Hepatocyte (in vitro differentiated cells): ENCODE measurements around the gene SLC48A1. TPM values are rescaled to one million over a fixed set of nuclear protein-coding genes. Genes with fewer than 3 reads are reported as not detected.
A peak's percentile ranks its signal among the peaks of the same experiment; 100 is the strongest.

Experiments
- DNase-seq: peaks from one replicate; pipeline ENCODE4 v3.0.0-alpha.2; 2016; ENCODE audit warnings: low spot score
- H2AFZ ChIP-seq: fragments of 200-600 bp; sonication (generic); 2 replicates; pipeline ENCODE4 v1.6.0; 2016; ENCODE audit warnings: antibody characterized with exemption, mild to moderate bottlenecking
- H3K27ac ChIP-seq: fragments of 200-600 bp; sonication (generic); 2 replicates; pipeline ENCODE4 v1.5.1; 2016; ENCODE audit warnings: mild to moderate bottlenecking
- H3K27me3 ChIP-seq: fragments of 200-600 bp; sonication (generic); 2 replicates; pipeline ENCODE4 v1.6.1; 2016
- H3K36me3 ChIP-seq: fragments of 200-600 bp; sonication (generic); replicated peaks from 2 replicates; pipeline ENCODE4 v1.5.1; 2016; ENCODE audit warnings: low read depth; ENCODE audit not compliant: insufficient read depth
- H3K4me1 ChIP-seq: fragments of 200-600 bp; sonication (generic); 2 replicates; pipeline ENCODE4 v1.5.1; 2016; ENCODE audit warnings: mild to moderate bottlenecking, moderate library complexity; ENCODE audit not compliant: insufficient read depth
- H3K4me2 ChIP-seq: fragments of 200-600 bp; sonication (generic); 2 replicates; pipeline ENCODE4 v1.6.0; 2016
- H3K4me3 ChIP-seq: fragments of 200-600 bp; sonication (generic); 2 replicates; pipeline ENCODE4 v1.5.1; 2016; ENCODE audit warnings: mild to moderate bottlenecking
- H3K79me2 ChIP-seq: fragments of 200-600 bp; sonication (generic); 2 replicates; pipeline ENCODE4 v1.6.0; 2017; ENCODE audit warnings: mild to moderate bottlenecking
- H3K9me2 ChIP-seq: fragments of 200-600 bp; sonication (generic); replicated peaks from 2 replicates; pipeline ENCODE4 v1.6.0; 2017; ENCODE audit warnings: mild to moderate bottlenecking; ENCODE audit not compliant: insufficient read depth
- H3K9me3 ChIP-seq: fragments of 200-600 bp; sonication (generic); 2 replicates; pipeline ENCODE4 v1.5.1; 2016; ENCODE audit warnings: low read depth, mild to moderate bottlenecking
- H4K20me1 ChIP-seq: fragments of 200-600 bp; sonication (generic); 2 replicates; pipeline ENCODE4 v1.6.0; 2016; ENCODE audit warnings: mild to moderate bottlenecking; ENCODE audit not compliant: insufficient read depth, poor library complexity, severe bottlenecking
- CTCF ChIP-seq: fragments of 200-600 bp; sonication (generic); IDR thresholded peaks from 2 replicates; pipeline ENCODE4 v1.5.1; 2016; ENCODE audit warnings: antibody characterized with exemption, mild to moderate bottlenecking; ENCODE audit not compliant: poor library complexity
- EZH2 ChIP-seq: fragments of 200-600 bp; sonication (generic); IDR thresholded peaks from 2 replicates; pipeline ENCODE4 v1.6.1; 2016; ENCODE audit warnings: antibody characterized with exemption, mild to moderate bottlenecking, borderline replicate concordance
- EZH2phosphoT487 ChIP-seq: fragments of 200-600 bp; sonication (generic); IDR thresholded peaks from one replicate; pipeline ENCODE4 v1.6.1; 2018; ENCODE audit warnings: antibody characterized with exemption, mild to moderate bottlenecking, low read depth, moderate library complexity; ENCODE audit not compliant: unreplicated experiment, severe bottlenecking
- WGBS: methylation state at CpG from one replicate; pipeline ENCODE4 v1.1.6; 2016; ENCODE audit warnings: low lambda C conversion rate; ENCODE audit errors: missing lambda C conversion rate; 5-methylcytosine and 5-hydroxymethylcytosine counted together
- polyA plus RNA-seq: library from polyadenylated mRNA; unstranded; fragments of >200 nt; fragmentation: Nextera tagmentation; extraction: Ambion mirVana; gene quantifications from 2 replicates; pipeline ENCODE4 v1.2.1, GENCODE V29; 2016
- total RNA-seq: library from RNA; depleted of rRNA; stranded (reverse); fragments of >200 nt; gene quantifications from 2 replicates; pipeline ENCODE4 v1.2.3, GENCODE V29; 2014

SLC48A1 gene
- total and polyA plus RNA-seq, 2 experiments from 2014 or later: 11.2 to 22.6 TPM

GRCh38 chr12:47803191-47803875 is 30.3 kb downstream of the SLC48A1 start:
- Histone ChIP-seq H3K9me3 (no peaks in the 10 kb centered on the region), H3K9me2 (no peaks in the 10 kb centered on the region), H3K27me3 (no peaks in the 10 kb centered on the region), H2AFZ (no peak overlapping the region), H3K36me3 (no peaks in the 10 kb centered on the region), H3K79me2 (peaks cover 85% of the 10 kb centered on the region), H3K4me2 (no peak overlapping the region), H3K4me1 (peaks cover 30% of the 10 kb centered on the region), H4K20me1 (peaks cover 64% of the 10 kb centered on the region), H3K4me3 (no peak overlapping the region), H3K27ac (no peak overlapping the region)
- DNase-seq: no peak
- TF ChIP-seq EZH2 (no peak), CTCF (no peak), EZH2phosphoT487 (no peak)
- WGBS: 89% methylated on average over 12 of the region's 12 CpGs

- H3K27ac ChIP-seq: no peak overlapping the region
- peaks cover 68% of the 10 kb centered on the region for H4K20me1 ChIP-seq
- no peak for TF ChIP-seq CTCF
- no peak for TF ChIP-seq EZH2
- no peak for TF ChIP-seq EZH2phosphoT487
- H3K4me1 ChIP-seq: peaks cover 37% of the 10 kb centered on the region
- H3K27me3 ChIP-seq: no peaks in the 10 kb centered on the region
- H3K4me2 ChIP-seq: no peak overlapping the region
- 92% methylated on average over 8 of the region's 8 CpGs for WGBS
- H3K4me3 ChIP-seq: no peak overlapping the region
- no peak overlapping the region for H2AFZ ChIP-seq
- H3K9me3 ChIP-seq: no peaks in the 10 kb centered on the region
- H3K9me2 ChIP-seq: no peaks in the 10 kb centered on the region
- DNase-seq: no peak
- peaks cover 93% of the 10 kb centered on the region for H3K79me2 ChIP-seq
- no peaks in the 10 kb centered on the region for H3K36me3 ChIP-seq
Measured at GRCh38 chr12:47804171-47804570, 31.1 kb downstream of the SLC48A1 start.

GRCh38 chr12:47805417-47805816 is 32.4 kb downstream of the SLC48A1 start:
- no peaks in the 10 kb centered on the region for H3K9me3 ChIP-seq
- H3K36me3 ChIP-seq: no peaks in the 10 kb centered on the region
- H3K9me2 ChIP-seq: no peaks in the 10 kb centered on the region
- DNase-seq: no peak
- H3K27me3 ChIP-seq: no peaks in the 10 kb centered on the region
- H3K27ac ChIP-seq: peak overlapping the region; percentile 11
- no peak overlapping the region for H3K4me3 ChIP-seq
- 60% methylated on average over 2 of the region's 2 CpGs for WGBS
- H2AFZ ChIP-seq: no peak overlapping the region
- H4K20me1 ChIP-seq: peaks cover 63% of the 10 kb centered on the region
- H3K79me2 ChIP-seq: peaks cover 100% of the 10 kb centered on the region
- no peak overlapping the region for H3K4me2 ChIP-seq
- TF ChIP-seq CTCF: no peak
- TF ChIP-seq EZH2phosphoT487: no peak
- no peak for TF ChIP-seq EZH2
- H3K4me1 ChIP-seq: peaks cover 37% of the 10 kb centered on the region
